Activated T-cell treated with anti-CD3 and anti-CD28 coated beads, Interleukin-2, amount 50 U/mL, for 72 hours (primary cell): ENCODE measurements around the gene UBL5. TPM values are rescaled to one million over a fixed set of nuclear protein-coding genes. Genes with fewer than 3 reads are reported as not detected.

Experiments used
- ATAC-seq, 2 donors: fragments of 150-1000 bp; cut with Tn5 transposase; replicated peaks in 1 of 2; 2 replicates each; pipeline ENCODE4 v1.10.0; 2021; ENCODE audit warnings: moderate library complexity in 2 of 2, mild to moderate bottlenecking in 1 of 2
- DNase-seq, 2 donors: peaks; one replicate each; pipeline ENCODE4 v3.0.0; 2021 to 2022; ENCODE audit warnings: mixed read lengths in 1 of 2
- H3K27ac Mint-ChIP-seq: one replicate; pipeline ENCODE4 v1.8.0; 2022; ENCODE audit warnings: mild to moderate bottlenecking, moderate library complexity, mixed read lengths
- H3K27me3 Mint-ChIP-seq: one replicate; pipeline ENCODE4 v1.8.0; 2022; ENCODE audit warnings: low read depth, mixed read lengths
- H3K36me3 Mint-ChIP-seq, 2 donors: one replicate each; pipeline ENCODE4 v1.8.0; 2022; ENCODE audit warnings: mixed read lengths in 2 of 2, mild to moderate bottlenecking in 1 of 2; ENCODE audit not compliant: insufficient read depth in 2 of 2
- H3K4me1 Mint-ChIP-seq: one replicate; pipeline ENCODE4 v1.8.0; 2022; ENCODE audit warnings: low read depth, mixed read lengths
- H3K4me3 Mint-ChIP-seq, 2 donors: one replicate each; pipeline ENCODE4 v1.8.0; 2022; ENCODE audit warnings: mild to moderate bottlenecking in 2 of 2, mixed read lengths in 2 of 2, moderate library complexity in 2 of 2
- H3K9me3 Mint-ChIP-seq, 2 donors: one replicate each; pipeline ENCODE4 v1.8.0; 2022; ENCODE audit warnings: mixed read lengths in 2 of 2
- total RNA-seq, 2 donors: library from RNA; stranded (reverse); gene quantifications; one replicate each; pipeline ENCODE4 v1.2.3, GENCODE V29; 2022

Gene UBL5
- total RNA-seq, 2 donors from 2014 or later, result 167 to 171 TPM

DNA sequence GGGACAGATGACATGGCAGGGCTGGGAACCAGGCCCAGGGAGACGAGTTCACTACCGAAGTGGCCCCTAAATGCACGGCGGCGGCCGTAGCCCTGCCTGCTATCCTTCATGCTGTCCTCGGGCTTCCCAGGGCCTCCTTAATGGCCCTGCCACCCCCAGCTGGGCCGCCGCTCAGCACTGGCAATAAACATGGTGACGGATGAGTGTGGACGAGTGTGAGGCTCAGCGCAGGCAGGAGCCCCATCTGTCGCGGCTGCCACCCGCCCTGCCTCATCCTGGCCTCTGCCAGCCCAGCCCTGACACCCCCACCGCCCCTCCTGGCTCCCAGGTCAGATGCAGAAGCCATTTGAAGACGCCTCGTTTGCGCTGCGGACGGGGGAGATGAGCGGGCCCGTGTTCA lies 21.0 kb downstream of the UBL5 start:
- no peak overlapping the region for H3K4me3 Mint-ChIP-seq
- DNase-seq (no peak), ATAC-seq (no peak)
- H3K4me1 Mint-ChIP-seq, result peaks cover 23% of the 10 kb centered on the region
- H3K27ac Mint-ChIP-seq, result no peak overlapping the region
- H3K9me3 Mint-ChIP-seq, result no peaks in the 10 kb centered on the region
- no peaks in the 10 kb centered on the region for H3K27me3 Mint-ChIP-seq
- H3K36me3 Mint-ChIP-seq, result peaks cover 2 to 8% of the 10 kb centered on the region in 2 donors

DNA sequence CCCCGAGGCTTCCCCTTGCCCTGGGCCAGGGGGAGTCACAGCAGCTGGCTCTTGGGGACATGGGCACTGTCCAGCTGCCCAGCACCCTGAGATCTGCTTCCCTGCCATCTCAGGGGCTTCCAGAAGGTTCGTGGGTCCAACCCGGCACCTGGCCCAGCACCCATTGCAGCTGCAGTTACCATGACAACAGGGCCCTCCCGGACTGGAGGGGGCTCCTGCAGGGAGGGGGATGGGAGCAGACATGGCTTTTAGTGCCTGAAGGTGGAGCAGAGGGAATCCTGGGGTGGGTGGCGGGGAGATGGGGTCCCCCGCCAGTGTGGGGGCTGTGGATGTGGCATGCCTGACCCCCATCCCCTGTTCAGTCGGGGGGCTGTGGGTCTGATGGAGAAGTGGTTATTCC lies 22.1 kb downstream of the UBL5 start:
- Mint-ChIP-seq H3K27me3 (no peaks in the 10 kb centered on the region), H3K9me3 (no peaks in the 10 kb centered on the region), H3K4me1 (peaks cover 27% of the 10 kb centered on the region), H3K4me3 (no peak overlapping the region), H3K27ac (no peak overlapping the region), H3K36me3 (peaks cover 1 to 2% of the 10 kb centered on the region in 2 donors)
- DNase-seq (no peak), ATAC-seq (no peak)

DNA sequence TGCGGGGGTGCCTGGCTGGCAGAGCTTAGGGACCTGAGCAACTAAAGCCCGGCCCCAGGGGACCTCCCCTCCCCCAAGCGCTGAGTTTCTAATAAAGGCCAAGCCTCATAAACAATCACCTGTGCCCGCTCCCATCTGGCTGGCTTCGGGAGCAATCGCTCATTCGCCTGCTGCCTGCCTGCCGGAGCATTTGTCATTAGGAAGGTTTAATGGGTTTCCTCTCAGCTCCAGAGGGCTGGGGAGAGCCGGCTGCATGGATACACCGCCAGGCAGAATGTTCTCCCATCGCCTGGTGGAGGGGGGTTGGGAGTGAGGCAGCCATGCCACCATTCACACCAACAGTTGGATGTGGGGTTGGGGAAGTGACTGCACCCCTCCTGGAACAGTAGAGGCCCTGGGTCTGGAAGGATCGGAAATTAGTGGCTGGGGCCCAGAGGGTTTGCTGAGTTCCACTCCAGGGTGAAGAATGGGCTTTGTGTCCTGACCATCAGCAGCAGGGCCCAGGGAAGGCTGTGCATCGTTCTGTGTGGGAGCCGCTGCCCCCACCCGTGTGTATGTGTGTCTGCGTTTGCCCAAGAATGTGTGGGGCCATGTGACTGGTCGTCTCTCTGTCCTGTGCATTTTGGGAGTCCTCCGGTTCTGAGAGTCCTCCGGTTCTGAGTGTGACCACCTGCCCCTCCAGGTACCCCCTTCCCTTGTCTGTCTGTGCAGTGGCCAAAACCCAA lies 22.7 kb downstream of the UBL5 start:
- peaks cover 27% of the 10 kb centered on the region for H3K4me1 Mint-ChIP-seq
- H3K9me3 Mint-ChIP-seq, result no peaks in the 10 kb centered on the region
- ATAC-seq, result no peak
- H3K27me3 Mint-ChIP-seq, result no peaks in the 10 kb centered on the region
- H3K27ac Mint-ChIP-seq, result no peak overlapping the region
- DNase-seq, result no peak
- peaks cover 0 to 1% of the 10 kb centered on the region in 2 donors for H3K36me3 Mint-ChIP-seq
- no peak overlapping the region for H3K4me3 Mint-ChIP-seq

DNA sequence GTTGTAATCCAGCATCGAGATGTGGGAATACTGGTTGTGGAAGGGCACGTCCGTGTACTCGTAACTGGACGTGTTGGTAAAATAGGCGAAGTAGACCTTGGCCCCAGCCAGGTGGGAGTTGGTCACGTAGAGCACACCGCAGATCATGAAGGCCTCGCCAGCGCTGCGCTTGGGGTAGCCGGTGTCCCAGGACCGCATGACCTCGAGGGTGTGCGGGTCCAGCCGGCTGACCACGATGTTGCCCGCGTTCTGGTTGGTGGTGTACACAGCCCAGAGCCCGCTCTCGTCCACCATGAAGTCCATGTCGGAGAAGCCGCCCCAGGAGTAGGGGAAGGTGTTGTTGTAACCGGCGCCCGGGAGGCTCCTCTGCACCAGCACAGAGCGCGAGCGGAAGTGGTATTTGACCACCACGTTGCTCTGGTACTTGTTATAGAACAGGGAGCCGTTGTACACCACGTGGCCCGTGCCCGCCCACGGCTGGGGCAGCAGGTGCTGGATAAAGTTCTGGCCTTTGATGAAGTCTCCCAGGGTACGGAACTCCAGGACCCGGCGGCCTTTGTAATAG lies 26.6 kb downstream of the UBL5 start:
- no peak for ATAC-seq
- Mint-ChIP-seq H3K27me3 (no peaks in the 10 kb centered on the region), H3K36me3 (peaks cover 0 to 1% of the 10 kb centered on the region in 2 donors), H3K9me3 (no peaks in the 10 kb centered on the region), H3K27ac (no peak overlapping the region), H3K4me3 (no peak overlapping the region), H3K4me1 (peaks cover 52% of the 10 kb centered on the region)
- DNase-seq, result no peak

DNA sequence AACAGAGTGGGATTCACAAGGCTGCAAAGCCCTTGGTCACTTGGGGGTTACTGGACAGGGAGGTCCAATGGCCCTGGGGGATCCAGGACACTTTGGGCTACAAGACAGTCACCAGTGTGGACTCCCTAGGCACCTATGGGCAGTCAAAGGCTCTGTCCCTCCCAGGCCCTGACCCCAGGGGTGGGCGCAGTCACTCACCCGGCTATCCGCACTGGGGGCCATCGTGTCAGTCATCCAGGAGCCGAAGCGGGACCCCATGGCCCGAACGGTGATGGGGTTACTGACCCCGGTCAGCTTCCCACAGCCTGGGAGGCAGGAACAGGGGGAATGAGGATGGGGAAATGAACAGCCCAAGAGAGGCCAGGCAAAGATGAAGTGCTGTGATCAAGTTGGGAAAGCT lies 28.9 kb downstream of the UBL5 start:
- ATAC-seq (no peak), DNase-seq (no peak)
- H3K9me3 Mint-ChIP-seq, result no peaks in the 10 kb centered on the region
- peaks cover 69% of the 10 kb centered on the region for H3K4me1 Mint-ChIP-seq
- H3K4me3 Mint-ChIP-seq, result no peak overlapping the region
- H3K27ac Mint-ChIP-seq, result no peak overlapping the region
- H3K36me3 Mint-ChIP-seq, result peaks cover 0 to 1% of the 10 kb centered on the region in 2 donors
- H3K27me3 Mint-ChIP-seq, result no peaks in the 10 kb centered on the region

DNA sequence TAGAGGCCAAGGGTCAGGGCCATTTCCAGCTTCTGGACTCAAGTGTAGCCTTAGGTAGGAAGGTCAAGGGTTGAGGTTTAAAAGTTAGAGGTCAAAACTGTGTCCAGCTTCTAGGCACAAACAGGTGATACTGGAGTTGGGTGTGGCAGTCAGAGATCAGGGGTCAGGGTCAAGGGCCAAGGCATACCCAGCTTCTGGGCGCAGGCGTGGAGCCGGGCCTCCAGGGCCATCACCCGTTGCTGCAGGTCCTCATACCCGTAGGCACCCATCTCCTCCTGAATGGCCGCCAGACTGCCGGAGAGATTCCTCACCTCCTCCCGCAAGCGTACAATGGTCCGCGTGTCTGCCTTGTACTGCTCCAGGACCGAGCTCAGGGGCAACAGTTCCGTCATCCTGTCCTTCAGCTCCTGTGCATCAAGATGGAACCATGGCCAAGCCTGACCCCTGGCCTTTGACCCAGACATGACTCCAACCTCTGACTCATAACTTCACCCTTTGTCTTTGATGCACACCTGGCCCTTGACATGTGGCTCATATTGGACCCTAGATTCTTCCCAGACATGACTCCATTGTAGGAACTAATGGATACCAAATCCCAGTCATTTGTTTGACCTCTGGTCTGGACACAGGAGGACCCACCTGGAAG lies 29.5 kb downstream of the UBL5 start:
- H3K27ac Mint-ChIP-seq, result peak overlapping the region; percentile 68
- H3K4me1 Mint-ChIP-seq, result peaks cover 72% of the 10 kb centered on the region

DNA sequence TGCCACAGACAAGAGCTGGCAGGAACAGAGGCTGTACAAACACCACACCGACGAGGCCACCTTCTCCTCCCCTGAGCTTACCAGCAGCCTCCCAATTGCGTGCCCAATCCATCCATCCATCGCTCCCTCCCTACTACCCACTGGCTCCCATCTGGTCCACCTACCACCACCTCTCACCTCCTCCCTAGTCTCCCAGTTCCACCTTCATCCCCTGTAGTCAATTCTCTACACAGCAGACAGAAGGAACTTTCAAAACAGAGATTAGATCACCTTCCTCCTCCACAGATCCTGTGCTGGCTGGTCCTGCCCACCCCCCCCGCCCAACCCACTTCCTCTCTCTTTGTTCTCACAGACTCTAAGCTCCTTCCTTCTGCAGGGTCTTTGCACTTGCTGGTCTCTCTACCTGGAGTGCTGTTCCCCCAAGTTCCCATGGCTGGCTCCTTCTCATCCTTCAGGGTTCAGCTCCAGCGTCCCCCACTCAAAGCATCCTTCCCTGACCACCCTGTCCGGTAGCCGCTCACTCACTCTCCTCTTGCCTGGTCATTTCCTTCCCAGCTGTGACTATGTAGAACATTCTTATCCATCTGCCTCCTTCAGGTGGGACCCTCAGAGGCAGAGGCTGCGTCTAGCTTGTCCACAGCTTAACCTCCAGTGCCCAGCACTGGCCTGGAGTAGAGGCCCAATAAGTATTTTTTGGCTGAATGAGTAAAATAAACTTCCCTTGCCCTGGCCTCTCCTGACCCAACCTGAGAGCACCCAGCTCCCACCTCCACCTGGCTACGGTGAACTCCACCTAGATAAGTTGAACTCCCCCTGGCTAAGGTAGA lies 30.4 kb downstream of the UBL5 start:
- H3K4me1 Mint-ChIP-seq, result peaks cover 75% of the 10 kb centered on the region

More for the DNA sequence above, 29.5 kb downstream of the UBL5 start:
- Mint-ChIP-seq H3K4me3 (peak overlapping the region; percentile 78 to 87), H3K36me3 (peaks cover 0 to 1% of the 10 kb centered on the region in 2 donors), H3K9me3 (no peaks in the 10 kb centered on the region), H3K27me3 (no peaks in the 10 kb centered on the region)
- ATAC-seq (no peak), DNase-seq (no peak)

DNA sequence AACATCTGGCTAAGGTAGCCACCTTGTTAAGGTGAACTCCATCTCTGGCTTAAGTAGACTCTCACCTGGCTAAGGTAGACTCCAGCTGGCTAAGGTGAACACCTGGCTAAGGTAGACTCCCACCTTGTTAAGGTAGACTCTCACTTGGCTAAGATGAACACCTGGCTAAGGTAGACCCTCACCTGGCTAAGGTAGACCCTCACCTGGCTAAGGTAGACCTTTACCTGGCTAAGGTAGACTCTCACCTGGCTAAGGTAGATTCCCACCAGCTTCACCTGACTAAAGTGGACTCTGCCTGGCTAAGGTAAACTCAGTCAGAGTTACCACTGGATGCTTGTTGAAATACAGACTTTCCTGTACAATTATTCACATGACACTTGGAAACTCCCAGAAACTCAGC lies 31.0 kb downstream of the UBL5 start:
- Mint-ChIP-seq H3K36me3 (peaks cover 0 to under 1% of the 10 kb centered on the region in 2 donors), H3K4me3 (peak overlapping the region; percentile 78 to 87), H3K9me3 (no peaks in the 10 kb centered on the region), H3K4me1 (peaks cover 76% of the 10 kb centered on the region), H3K27me3 (no peaks in the 10 kb centered on the region), H3K27ac (peak overlapping the region; percentile 59)
- DNase-seq (no peak), ATAC-seq (no peak)

More for the DNA sequence above, 30.4 kb downstream of the UBL5 start:
- H3K27me3 Mint-ChIP-seq, result no peaks in the 10 kb centered on the region
- H3K36me3 Mint-ChIP-seq, result peaks cover 0 to 1% of the 10 kb centered on the region in 2 donors
- H3K27ac Mint-ChIP-seq, result peak overlapping the region; percentile 68
- H3K9me3 Mint-ChIP-seq, result no peaks in the 10 kb centered on the region
- H3K4me3 Mint-ChIP-seq, result peak overlapping the region; percentile 78 to 87
- ATAC-seq, result peak; percentile 76 to 79
- DNase-seq, result no peak

DNA sequence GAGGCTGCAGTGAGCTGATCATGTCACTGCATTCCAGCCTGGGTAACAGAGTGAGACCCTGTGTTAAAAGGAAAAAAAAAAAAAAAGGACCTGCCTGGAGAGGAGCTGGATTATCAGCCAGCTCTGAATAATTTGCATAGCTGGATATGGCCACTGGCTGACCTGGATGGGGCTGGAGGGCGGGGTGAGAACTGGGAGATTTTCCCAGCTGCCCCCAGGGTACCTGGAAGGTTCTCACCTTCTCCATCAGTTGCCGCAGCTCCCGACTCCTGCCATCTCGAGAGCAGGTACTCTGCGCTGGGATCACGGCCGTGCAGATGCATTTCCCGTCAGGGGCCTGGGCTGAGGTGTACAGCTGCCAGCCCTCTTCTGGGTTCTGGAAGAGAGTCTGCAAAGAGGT lies 32.7 kb downstream of the UBL5 start:
- Mint-ChIP-seq H3K27ac (no peak overlapping the region), H3K27me3 (no peaks in the 10 kb centered on the region), H3K36me3 (no peaks in the 10 kb centered on the region), H3K4me1 (peaks cover 87% of the 10 kb centered on the region), H3K4me3 (no peak overlapping the region), H3K9me3 (no peaks in the 10 kb centered on the region)
- DNase-seq (no peak), ATAC-seq (no peak)

DNA sequence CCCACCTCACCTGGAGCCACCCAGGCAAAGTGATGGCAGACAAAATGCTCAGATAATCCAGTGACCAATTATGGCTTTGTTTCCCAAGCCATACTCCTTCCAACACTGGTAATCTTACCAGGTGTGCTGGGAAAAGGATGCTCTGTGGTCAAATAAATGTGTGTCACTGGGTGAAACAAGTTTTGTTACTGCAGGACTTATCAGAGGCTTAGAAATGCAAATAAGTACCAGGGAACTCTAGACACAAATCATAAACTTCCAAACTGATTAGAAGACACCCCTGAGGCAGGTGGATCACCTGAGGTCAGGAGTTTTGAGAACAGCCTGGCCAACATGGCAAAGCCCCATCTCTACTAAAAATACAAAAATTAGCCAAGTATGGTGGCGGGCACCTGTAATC lies 33.8 kb downstream of the UBL5 start:
- ATAC-seq, result no peak
- Mint-ChIP-seq H3K4me3 (peak overlapping the region in 1 of 2 donors; percentile 50), H3K27ac (no peak overlapping the region), H3K9me3 (no peaks in the 10 kb centered on the region), H3K36me3 (no peaks in the 10 kb centered on the region), H3K4me1 (peaks cover 92% of the 10 kb centered on the region), H3K27me3 (no peaks in the 10 kb centered on the region)
- DNase-seq, result no peak

DNA sequence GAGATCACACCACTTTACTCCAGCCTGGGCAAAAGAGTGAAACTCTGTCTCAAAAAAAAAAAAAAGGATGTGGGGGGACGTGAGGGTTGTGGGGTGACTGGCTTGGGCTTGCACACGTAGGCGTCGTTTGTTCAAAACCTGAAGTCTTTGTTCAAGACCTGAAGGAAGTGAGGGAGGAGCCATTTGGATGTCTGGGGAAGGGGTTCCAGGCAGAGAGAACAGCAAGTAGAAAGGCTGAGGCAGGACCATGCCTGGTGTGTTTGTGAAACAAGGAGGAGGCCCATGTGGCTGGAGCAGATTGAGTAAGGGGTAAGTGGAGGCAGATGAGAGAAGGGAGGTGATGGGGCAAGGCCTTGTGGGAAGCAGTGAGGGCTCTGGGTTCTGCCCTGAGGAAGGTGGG lies 35.2 kb downstream of the UBL5 start:
- ATAC-seq, result peak; percentile 38 to 54

DNA sequence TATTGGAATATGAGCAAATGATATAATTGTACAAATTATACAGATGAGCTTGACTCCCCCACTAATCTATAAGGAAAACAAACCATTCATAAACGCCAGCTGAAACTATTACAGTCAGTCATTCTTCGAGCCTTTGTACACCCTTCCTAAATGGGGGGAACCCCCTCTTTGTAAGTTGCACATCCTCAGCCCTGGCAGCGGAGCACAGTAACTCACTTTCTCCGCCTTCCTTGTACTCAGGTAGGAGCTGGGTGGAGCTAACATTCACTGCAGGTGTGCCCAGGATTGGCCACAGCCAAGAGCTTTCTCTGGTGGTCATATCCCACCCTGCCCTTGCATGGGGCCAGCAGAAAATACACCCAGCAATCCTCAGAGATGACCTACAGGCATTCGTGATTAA lies 36.0 kb downstream of the UBL5 start:
- no peaks in the 10 kb centered on the region for H3K27me3 Mint-ChIP-seq
- peak; percentile 54 to 55 for ATAC-seq
- peak in 1 of 2 donors; percentile 22 for DNase-seq
- H3K9me3 Mint-ChIP-seq, result no peaks in the 10 kb centered on the region
- H3K4me1 Mint-ChIP-seq, result peaks cover 72% of the 10 kb centered on the region
- peak overlapping the region; percentile 66 to 71 for H3K4me3 Mint-ChIP-seq
- no peaks in the 10 kb centered on the region for H3K36me3 Mint-ChIP-seq
- H3K27ac Mint-ChIP-seq, result peak overlapping the region; percentile 46

More for the DNA sequence above, 35.2 kb downstream of the UBL5 start:
- no peaks in the 10 kb centered on the region for H3K27me3 Mint-ChIP-seq
- DNase-seq, result peak in 1 of 2 donors; percentile 25
- peak overlapping the region; percentile 66 to 71 for H3K4me3 Mint-ChIP-seq
- peaks cover 81% of the 10 kb centered on the region for H3K4me1 Mint-ChIP-seq
- H3K9me3 Mint-ChIP-seq, result no peaks in the 10 kb centered on the region
- H3K27ac Mint-ChIP-seq, result peak overlapping the region; percentile 84
- H3K36me3 Mint-ChIP-seq, result no peaks in the 10 kb centered on the region
